HTR-8/SVneo (cell line): ENCODE data around the gene COQ10A.
"Not testable (repeated sequence)": the region's sequence is repeated elsewhere in the genome, so short reads cannot be mapped to it uniquely, and the experiment has no call there.

Source experiments
- DNase-seq: peaks from one replicate; pipeline ENCODE4 v3.0.0; 2011; ENCODE audit warnings: low spot score, mixed read lengths; ENCODE audit not compliant: insufficient read length
- FAIRE-seq: peaks from 2 replicates; lab custom pipeline; 2011; peaks lifted over from hg19 to GRCh38; lab: Jason Lieb, UNC

Gene COQ10A

DNA sequence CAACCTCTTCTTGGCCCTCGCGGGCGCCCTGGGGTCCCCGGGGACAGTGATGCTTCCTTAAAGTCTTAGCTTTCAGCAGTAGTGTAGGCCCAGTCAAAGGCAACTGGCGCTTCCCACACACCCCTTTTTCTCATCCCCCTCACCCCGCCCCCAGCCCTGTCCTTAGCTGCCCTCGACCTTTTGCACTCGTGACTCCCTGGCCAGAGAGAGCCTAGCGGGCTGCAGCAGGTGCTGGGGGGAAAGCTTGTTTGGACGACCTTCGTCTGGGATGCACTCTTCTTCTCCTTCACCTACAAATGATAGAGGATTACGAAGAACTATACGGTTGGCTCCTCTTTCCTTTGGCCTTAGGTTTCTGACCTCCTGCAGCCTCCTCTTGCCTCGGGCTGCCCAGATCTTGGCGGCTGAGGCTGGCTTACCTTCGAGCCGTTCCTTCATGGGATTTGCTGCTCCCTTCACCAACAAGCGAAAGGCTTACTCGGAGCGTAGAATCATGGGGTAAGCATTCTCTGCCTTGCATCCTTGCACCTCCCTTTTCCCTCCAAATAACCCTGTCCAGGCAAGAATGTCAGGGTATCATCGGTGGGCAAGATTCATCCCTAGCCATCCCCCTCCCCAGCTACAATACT, 815 bp downstream of the COQ10A start:
- DNase-seq (no peak), FAIRE-seq (no peak)

DNA sequence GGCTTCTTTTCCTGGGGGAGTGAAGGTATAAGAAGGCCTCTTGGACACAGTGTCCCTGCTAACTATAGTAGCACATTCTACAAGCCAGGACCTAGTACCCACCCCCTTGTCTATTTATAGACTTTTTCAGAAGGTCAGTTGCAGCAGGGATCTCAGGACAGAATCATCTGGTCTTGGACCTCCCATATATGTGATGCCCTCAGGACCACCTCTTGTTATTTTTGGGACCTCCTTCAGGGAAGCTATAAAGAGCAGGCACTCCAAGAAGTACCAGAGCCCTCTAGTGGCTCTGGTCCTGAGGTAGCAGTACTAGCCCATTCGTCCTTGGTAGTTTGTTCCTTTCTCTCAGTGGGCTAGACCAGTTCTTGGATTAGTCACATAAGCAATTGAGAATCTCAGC, 4.3 kb downstream of the COQ10A start:
- DNase-seq (peak; percentile 28), FAIRE-seq (no peak)

DNA sequence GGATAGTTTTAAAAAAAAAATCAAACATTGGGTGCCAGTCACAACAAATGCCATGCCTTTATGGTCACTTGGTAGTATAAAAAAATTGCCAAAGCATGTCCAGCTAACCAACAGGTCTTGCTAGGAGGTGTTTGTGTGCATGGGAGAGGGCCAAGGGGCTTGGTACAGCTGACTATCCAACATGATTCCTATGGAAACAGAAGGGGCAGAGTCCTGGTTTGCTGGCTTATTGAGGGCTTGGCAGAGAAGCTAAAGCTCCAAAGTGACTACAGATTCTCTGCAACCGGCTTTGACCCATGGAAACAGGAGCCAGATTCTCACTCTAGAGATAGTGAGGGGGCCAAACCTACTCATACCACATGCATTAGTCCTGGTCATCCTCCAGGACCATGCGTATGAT, 5.7 kb downstream of the COQ10A start:
- not testable (repeated sequence) for FAIRE-seq, DNase-seq

DNA sequence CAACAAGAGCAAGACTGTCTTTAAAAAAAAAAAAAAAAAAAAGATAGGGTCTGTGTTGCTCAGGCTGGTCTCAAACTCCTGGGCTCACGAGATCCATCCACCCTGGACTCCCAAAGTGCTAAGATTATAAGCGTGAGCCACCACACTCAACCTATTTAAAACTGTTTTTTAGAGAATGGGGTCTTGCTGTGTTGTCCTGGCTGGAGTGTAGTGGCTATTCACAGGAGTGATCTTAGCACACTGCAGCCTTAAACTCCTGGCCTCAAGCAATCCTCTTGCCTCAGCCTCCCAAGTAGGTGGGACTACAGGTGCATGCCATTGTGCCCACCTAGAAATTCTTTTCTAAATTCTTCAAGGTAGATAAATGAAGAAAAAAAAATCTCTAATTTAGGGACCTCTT, 7.6 kb downstream of the COQ10A start:
- no peak for FAIRE-seq

DNA sequence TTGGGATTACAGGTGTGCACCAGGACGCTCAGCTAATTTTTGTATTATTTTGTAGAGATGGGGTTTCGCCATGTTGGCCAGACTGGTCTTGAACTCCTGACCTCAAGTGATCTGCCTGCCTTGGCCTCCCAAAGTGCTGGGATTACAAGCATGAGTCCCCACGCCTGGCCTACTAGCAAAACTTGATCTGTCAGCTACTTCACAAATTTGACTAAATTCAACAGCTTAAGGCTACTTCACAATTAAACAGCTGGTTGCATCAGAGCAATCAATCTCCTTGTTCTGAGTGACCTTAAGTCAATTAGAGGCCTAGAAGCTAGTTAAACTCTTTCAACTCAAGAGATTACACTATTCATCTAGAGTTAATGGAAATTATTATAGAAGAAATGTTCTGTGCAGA, 12.2 kb downstream of the COQ10A start:
- DNase-seq (no peak), FAIRE-seq (no peak)

More for the DNA sequence above, 7.6 kb downstream of the COQ10A start:
- DNase-seq: no peak

DNA sequence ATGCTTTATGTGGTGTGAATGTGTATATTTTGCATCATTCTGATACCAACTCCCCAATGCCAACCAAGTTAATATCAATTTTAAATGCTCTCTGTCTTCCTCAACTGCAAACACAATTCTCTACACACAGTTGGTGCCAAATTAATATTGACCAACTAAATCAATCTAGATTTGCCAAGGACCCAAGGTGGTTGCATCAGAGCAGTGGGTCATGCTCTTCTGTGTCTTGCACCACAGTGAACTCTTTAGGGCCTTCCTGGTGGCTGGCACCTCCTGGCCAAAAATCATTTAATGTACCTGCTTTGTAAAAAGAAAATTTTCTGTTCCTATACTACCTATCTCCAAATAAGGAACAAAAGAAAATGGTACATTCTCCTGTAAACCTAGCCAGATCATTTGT, 14.1 kb downstream of the COQ10A start:
- no peak for FAIRE-seq
- no peak for DNase-seq

DNA sequence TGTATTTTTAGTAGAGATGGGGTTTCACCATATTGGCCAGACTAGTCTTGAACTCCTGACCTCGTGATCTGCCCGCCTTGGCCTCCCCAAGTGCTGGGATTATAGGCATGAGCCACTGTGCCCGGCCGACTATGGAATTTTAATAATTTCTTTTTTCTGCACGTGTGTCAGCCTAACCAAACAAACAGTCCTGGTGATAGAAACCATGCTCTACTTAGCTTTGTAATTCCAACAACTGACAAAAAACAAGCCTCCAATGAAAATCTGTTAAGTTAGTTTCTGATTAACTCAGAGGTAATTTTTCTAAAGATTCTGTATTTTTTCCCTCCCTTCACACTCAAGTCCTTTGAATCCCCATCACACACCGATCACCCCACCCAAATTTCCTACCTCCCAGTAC, 15.3 kb downstream of the COQ10A start:
- DNase-seq (no peak), FAIRE-seq (no peak)

DNA sequence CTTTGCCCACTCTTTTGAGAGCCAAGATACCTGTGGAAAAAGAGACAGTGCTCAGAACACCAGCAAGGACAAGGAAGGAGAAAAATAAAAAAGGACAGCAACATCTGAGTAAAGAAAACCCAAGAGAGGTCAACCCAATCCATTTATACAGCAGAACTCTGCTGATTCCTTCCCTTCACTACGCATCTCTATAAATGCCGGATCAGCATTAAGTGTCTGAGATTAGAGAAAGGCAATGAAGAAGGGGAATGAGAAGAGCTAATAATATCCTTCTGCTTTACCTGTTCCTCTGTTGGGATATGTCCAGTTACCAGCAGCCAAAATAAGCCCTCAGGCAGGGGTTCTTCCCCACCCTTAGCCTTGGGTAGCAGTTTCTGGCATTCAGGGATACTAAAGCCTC, 15.8 kb downstream of the COQ10A start:
- DNase-seq (no peak), FAIRE-seq (no peak)

DNA sequence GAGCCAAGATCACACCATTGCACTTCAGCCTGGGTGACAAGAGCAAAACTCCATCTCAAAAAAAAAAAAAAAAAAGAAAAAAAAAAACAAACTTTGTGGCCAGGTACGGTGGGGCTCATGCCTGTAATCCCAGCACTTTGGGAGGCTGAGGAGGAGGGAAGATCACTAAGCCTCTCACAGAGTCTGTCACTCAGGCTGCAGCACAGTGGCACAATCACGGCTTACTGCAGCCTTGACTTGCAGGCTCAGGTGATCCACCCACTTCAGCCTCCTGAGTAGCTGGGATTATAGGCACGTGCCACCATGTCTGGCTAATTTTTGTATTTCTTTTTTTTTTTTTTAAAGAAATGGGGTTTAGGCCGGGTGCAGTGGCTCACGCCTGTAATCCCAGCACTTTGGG, 17.5 kb downstream of the COQ10A start:
- not testable (repeated sequence) for FAIRE-seq, DNase-seq

DNA sequence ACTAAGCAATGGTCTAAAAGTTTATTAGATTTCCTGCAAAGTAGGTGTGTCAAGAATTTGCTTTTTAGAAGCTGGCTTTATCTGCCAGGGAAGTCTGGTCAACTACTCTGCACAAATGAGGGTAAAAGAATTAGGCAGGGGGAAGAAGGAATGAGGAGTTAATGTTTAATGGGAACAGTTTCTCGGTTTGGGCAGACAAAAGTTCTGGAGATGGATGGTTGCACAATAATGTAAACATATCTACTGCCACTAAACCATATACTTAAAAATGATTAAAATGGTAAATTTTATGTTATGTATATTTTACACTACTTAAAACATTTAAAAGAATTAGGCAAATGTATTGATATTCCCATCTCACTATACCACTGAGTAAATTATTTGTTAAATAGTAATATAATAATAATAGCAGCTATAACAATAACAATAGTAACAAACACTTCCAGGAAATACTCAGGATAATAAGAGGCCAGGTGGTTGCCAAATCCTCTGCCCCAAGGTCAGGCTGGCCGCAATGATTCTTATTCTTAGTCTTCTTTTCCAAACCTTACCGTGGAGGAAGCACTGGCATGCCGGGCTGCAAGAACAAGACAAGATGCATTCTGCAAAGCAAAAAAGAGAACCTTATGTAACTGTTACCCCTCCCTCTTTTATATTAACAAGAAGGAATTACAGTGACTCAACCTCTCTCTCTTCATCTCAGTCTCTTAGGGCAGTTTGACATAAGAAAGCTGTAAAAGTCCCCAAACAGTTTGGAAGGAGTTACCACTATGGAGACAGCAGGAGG, 19.5 kb downstream of the COQ10A start:
- DNase-seq (no peak), FAIRE-seq (no peak)

DNA sequence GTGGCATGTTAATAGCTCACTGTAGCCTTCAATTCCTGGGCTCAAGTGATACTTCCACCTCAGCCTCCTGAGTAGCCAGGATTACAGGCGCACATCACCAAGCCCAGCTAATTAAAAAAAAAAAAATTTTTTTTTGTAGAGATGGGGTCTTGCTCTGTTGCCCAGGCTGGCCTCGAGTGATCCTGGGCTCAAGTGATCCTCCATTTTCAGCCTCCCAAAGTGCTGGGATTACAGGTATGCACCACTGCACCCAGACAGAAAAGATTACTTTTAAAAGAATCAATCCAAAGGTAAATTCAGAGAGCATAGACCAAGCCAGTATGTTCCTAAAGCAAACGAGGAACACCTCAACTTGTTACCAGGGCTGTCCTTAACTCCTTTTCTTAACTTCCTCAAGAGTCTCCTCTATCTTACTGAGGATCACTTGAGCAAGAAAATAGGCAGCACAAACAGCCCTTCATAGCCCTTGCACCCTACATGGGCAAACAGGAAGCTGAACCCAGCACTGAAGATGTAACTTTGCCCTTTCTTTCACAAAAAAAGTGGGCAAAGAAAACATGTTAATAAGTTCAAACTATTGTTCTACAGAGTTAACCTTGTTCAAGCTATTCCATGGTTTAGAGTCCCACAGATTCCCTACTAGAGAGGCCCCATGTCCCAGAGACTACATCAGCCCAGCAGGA, 22.1 kb downstream of the COQ10A start:
- FAIRE-seq: no peak
- no peak for DNase-seq

DNA sequence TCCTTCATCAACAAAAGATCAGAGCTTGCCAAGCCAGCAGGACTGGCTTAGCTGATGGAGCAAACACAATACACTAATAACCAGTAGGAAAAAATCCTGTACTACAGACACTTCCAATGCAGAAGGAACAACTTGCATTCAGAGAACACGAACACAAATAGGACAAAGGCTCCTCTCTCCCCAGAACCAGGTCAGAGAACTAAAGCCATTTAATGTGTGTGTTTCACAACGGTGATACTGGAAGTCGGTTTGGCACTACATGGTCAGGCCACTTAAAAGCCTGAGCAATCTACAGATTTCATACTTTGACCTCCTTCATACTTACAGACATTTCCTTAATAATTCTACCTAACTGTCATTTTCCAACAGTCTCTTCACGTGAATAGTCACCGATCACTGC, 27.1 kb downstream of the COQ10A start:
- DNase-seq (no peak), FAIRE-seq (no peak)

DNA sequence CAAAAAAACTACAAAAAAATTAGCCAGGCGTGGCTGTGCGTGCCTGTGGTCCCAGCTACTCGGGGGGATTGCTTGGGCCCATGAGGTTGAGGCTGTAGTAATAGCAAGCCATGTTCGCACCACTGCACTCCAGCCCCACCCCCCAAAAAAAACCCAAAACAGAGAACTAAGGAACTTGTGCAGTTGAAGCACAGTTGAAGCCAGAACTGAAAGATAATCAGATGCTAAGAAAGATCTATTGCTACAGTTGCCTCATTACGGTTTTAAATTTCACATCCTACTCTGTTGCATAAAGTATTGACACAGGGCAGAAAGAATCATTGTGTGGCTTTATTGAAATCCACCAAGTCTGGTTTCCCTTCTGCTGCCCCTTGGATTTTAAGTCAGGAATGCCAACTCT, 29.6 kb downstream of the COQ10A start:
- DNase-seq (no peak), FAIRE-seq (no peak)

DNA sequence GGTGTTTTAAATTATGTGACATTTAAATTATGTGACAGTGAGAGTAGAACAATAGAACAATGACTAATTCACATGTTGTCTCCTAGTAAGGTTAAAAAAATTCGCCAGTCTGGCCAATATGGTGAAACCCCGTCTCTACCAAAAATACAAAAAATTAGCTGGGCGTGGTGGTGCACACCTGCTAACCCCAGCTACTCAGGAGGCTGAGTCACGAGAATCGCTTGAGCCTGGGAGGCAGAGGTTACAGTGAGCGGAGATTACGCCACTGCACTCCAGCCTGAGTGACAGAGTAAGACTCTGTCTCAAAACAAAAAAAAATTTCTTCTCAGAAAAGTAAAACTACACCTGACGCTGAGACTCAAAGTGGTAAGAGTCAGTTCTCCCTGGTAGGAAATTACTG, 30.7 kb downstream of the COQ10A start:
- FAIRE-seq (no peak), DNase-seq (no peak)

DNA sequence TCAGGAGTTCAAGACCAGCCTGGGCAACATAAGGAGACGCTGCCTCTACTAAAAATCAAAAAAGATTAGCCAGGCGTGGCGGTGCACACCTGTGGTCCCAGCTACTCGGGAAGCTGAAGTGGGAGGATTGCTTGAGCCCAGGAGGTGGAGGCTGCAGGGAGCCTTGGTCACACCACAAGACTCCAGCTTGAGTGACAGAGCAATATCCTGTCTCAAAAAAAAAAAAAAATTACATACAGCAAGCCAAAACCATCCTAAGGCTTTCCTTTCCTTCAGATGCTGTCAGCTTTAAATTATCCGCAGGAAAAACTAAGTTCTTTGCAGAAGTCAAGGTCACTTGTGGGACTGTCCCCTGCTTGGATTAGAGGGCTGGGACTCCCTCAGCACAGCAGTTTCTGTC, 32.1 kb downstream of the COQ10A start:
- FAIRE-seq: no peak
- no peak for DNase-seq

DNA sequence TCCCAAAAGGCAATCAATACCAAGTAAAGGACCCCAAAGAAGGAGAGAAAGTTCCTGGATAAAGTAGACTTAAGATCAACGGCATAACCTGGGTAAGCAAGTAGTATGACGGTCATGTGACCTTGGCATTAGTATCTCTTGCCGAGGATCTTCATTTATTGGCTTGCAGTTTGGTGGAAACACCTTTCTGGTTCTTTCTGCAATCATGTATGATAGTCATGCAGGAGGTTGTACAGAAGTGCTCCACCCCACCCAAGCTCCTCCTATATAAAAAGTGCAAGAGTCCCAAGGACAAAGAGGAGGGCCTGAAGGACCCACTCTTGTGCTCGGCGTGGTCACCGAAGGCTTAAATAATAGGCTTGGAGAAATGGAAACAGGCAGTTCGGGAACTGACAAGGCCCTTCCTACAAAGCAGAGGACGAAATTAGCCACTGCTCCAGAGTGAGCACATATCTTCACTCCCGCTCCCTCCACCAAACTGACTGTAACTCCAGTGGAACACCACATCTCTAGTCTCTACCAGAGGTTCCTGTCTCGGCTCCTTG, 32.6 kb downstream of the COQ10A start:
- no peak for FAIRE-seq
- no peak for DNase-seq

DNA sequence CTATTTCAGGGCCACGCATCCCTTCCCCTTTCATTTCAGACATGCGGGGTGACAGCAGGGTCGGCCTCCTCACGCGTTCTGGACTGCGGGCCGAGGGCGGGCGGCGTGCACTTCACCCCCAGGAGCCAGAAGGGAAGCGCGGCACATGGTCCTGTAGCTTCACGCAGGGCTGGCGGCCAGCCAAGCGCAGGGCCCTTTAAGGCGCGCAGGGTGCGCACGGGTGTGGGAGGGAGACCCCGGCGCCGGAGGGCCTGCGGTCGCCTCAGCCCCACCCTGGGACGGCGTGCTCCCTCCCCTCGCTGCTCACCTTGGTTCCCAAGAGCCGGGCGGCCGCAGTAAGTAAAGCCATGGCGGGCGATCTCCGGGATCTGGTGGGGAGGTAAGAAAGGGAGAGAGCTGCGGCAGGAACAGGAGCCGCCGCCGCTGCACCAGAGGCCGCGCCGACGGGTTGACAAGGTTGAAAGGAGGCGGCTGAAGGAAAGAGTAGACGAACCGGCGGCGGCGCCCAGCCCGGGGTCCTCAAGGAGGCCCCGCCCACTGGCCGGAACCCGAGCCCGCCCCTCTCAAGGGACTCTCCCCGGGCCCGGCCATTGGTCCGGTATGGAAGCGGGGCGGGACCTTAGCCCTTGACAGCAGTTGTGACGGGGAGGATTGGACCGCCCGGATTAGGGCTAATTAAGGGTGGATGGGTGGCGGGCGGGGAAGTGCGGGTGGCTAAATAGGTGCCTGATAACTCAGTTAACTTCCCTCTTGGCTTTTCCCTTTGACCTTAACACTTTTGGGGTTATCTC, 33.3 kb downstream of the COQ10A start, which contains the start of gene CS:
CS (minus strand) TSS at position 478 of the 791 bp plus-strand sequence; CDS start at position 349, 129 bp downstream.
- peak; percentile 96 for DNase-seq
- FAIRE-seq: no peak

DNA sequence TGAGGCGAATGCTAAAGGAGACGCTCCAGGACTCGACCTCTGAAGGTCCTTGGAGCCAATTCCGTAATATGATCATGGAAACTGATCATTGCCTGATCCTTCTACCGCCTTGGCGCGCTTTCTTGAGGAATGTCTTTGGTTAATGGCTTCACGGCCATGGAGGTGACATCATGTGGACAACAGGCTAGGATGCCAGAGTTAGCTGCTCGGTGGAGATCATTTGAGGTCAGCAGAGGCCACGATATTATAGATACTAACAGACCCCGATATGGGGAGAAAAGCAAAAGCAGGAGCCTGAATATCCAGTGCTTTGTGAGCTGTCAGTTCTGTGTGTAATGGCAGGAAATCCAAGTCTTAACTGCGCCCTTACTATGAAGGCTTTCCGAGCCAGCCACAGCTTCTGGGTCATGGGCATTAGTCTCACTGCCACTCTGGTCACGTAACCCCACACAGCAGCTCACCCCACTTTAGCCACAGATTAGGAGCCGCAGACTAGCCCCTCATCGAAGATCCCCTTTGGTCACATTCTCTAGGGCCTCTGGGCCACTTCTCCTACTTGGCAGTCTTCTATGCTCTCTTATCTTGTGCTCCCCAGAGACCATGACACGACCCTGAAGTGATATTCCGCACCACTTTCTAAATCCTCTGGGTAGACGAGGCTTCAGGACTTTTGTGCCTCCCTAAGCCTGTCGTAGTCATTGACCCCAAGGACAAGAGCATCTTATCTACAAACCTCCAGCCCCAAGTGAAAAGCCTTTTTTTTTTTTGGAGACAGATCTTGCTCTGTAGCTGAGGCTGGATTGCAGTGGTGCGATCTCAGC, 34.1 kb downstream of the COQ10A start:
- no peak for FAIRE-seq
- no peak for DNase-seq

DNA sequence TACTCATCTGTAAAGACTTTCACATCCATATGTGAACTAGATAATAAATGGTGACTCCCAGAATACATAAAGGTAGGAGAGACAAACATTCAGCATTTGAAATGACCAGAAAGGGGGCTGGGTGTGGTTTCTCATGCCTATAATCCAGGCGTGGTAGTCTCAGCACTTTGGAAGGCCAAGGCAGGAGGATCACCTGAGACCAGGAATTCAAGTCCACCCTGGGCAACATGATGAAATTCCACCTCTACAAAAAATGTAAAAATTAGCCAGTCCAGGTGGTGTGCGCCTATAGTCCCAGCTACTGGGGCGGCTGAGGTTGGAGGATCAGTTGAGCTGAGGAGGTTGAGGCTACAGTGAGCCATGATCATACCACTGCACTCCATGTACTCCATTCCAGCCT, 37.5 kb downstream of the COQ10A start:
- DNase-seq (no peak), FAIRE-seq (no peak)
